Measurements from ENCODE around the gene SMIM14.

- TF ChIP-seq POLR2A (IDR thresholded peaks at IDR 0.05; ENCODE audit: low read length), result no peak
- no peak for TF ChIP-seq GATA1 (IDR thresholded peaks at IDR 0.05; ENCODE audit: low read depth, low read length)
These were observed 43.5 kb upstream of the SMIM14 start for GRCh38 chr4:39682138-39682537.
